Gastroesophageal sphincter (tissue), 4 donors: ENCODE data around the gene KRTAP10-1. TPM values are rescaled to one million over a fixed set of nuclear protein-coding genes. Genes with fewer than 3 reads are reported as not detected.

Source experiments
- ATAC-seq: fragments of 150-250 bp; one replicate; pipeline ENCODE4 v1.9.1; 2016; ENCODE audit warnings: mild to moderate bottlenecking, moderate library complexity
- H3K27ac ChIP-seq, 4 donors: fragments of 200-600 bp; sonication (generic) in 3 of 4; 1 replicate in 3 of 4; 2 replicates in 1 of 4; pipeline ENCODE4 v1.5.1; 2016 to 2019
- H3K27me3 ChIP-seq: fragments of 200-600 bp; sonication (generic); one replicate; pipeline ENCODE4 v1.5.1; 2019
- H3K36me3 ChIP-seq, 2 donors: fragments of 200-600 bp; sonication (generic); one replicate each; pipeline ENCODE4 v1.5.1; 2019; ENCODE audit warnings: control low read depth in 1 of 2
- H3K4me1 ChIP-seq, 3 donors: fragments of 200-600 bp; sonication (generic); 1 replicate in 2 of 3; 2 replicates in 1 of 3; pipeline ENCODE4 v1.5.1; 2016 to 2019; ENCODE audit warnings: control low read depth in 2 of 3
- H3K4me3 ChIP-seq, 2 donors: fragments of 200-600 bp; sonication (generic); one replicate each; pipeline ENCODE4 v1.5.1; 2019; ENCODE audit warnings: mild to moderate bottlenecking in 1 of 2, moderate library complexity in 1 of 2
- H3K9me3 ChIP-seq, 3 donors: fragments of 200-600 bp; sonication (generic); one replicate each; pipeline ENCODE4 v1.5.1; 2017 to 2019; ENCODE audit warnings: control low read depth in 2 of 3
- EP300 ChIP-seq: sonication (generic); formaldehyde crosslinking; IDR thresholded peaks from one replicate; pipeline ENCODE4 v1.6.1; 2017; ENCODE audit warnings: antibody characterized with exemption, mild to moderate bottlenecking
- POLR2A ChIP-seq, 2 donors: fragments of 450-650 bp; IDR thresholded peaks; one replicate each; pipeline ENCODE4 v1.6.1; 2017; ENCODE audit warnings: antibody characterized with exemption in 2 of 2, mild to moderate bottlenecking in 2 of 2, moderate library complexity in 1 of 2
- POLR2AphosphoS5 ChIP-seq: sonication (generic); formaldehyde crosslinking; IDR thresholded peaks from one replicate; pipeline ENCODE4 v1.6.1; 2017; ENCODE audit warnings: antibody characterized with exemption
- WGBS, 2 donors: methylation state at CpG; one replicate each; pipeline ENCODE4 v1.1.5; 2018; ENCODE audit warnings: low coverage in 1 of 2; 5-methylcytosine and 5-hydroxymethylcytosine counted together
- total RNA-seq, 4 donors: library from RNA; depleted of rRNA; stranded (reverse); fragments of >200 nt; gene quantifications; one replicate each; pipeline ENCODE4 v1.1.0, GENCODE V29; 2016
- TF ChIP-seq, protein P1 (sequence below), 4 experiments: fragments of 200-600 bp in 2 of 4; fragments of 450-650 bp in 2 of 4; sonication (generic) in 1 of 4; IDR thresholded peaks; one replicate each; pipeline ENCODE4 v1.5.1; 2017 to 2019; ENCODE audit warnings: antibody characterized with exemption in 4 of 4, mild to moderate bottlenecking in 2 of 4, moderate library complexity in 2 of 4

The KRTAP10-1 gene
- total RNA-seq, 4 donors from 2014 or later = not detected

DNA sequence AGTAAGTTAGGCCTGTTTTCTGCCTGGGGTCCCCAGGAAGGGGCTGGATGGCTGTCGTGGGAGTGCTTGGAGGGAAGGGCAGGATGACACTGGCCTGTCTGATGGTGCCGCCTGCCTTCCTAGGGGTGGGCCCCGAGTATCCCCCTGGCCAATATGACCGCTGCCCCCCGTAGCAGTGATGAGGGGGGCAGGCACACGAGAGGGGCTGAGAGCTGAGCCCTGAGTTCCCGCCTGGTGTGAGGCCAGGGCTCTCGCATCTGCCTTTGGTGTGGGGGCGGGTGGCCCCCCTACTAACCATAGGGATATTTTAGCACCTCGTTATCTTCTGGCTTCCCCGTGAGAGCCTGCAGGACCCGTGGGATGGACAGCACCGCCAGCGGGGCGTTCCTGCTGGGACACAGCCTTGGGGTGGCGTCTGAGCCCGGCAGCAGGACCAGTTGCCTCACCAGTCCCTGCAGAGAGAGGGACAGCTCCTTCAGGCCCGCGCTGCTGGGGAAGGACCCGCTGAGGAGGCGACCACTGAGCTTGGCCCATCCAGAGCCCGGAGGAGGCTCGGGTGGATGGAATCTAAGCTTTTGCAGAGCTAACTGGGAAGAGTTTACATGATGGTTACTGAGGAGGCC, 10.4 kb downstream of the KRTAP10-1 start:
- no peaks in the 10 kb centered on the region for H3K4me1 ChIP-seq
- peaks cover 58% of the 10 kb centered on the region for H3K27me3 ChIP-seq
- no peak for TF ChIP-seq POLR2A (IDR thresholded peaks at IDR 0.05)
- TF ChIP-seq EP300 = no peak
- TF ChIP-seq, protein P1, sequence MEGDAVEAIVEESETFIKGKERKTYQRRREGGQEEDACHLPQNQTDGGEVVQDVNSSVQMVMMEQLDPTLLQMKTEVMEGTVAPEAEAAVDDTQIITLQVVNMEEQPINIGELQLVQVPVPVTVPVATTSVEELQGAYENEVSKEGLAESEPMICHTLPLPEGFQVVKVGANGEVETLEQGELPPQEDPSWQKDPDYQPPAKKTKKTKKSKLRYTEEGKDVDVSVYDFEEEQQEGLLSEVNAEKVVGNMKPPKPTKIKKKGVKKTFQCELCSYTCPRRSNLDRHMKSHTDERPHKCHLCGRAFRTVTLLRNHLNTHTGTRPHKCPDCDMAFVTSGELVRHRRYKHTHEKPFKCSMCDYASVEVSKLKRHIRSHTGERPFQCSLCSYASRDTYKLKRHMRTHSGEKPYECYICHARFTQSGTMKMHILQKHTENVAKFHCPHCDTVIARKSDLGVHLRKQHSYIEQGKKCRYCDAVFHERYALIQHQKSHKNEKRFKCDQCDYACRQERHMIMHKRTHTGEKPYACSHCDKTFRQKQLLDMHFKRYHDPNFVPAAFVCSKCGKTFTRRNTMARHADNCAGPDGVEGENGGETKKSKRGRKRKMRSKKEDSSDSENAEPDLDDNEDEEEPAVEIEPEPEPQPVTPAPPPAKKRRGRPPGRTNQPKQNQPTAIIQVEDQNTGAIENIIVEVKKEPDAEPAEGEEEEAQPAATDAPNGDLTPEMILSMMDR (IDR thresholded peaks at IDR 0.05) = no peak
- TF ChIP-seq POLR2AphosphoS5 = no peak
- no peaks in the 10 kb centered on the region for H3K9me3 ChIP-seq
- H3K4me3 ChIP-seq = no peak overlapping the region
- WGBS, 2 donors = 60% methylated on average over 1 of the region's 23 CpGs; no CpG with 5 or more reads in 1 of the 2 donors
- no peak for ATAC-seq
- no peaks in the 10 kb centered on the region for H3K36me3 ChIP-seq
- no peak overlapping the region for H3K27ac ChIP-seq

GRCh38 chr21:44529011-44529421, 11.0 kb downstream of the KRTAP10-1 start:
- H3K27me3 ChIP-seq = peaks cover 58% of the 10 kb centered on the region
- TF ChIP-seq POLR2AphosphoS5 (no peak), POLR2A (IDR thresholded peaks at IDR 0.05) (no peak), EP300 (no peak)
- TF ChIP-seq, protein P1 (IDR thresholded peaks at IDR 0.05) = no peak
- no peaks in the 10 kb centered on the region for H3K4me1 ChIP-seq
- no peak overlapping the region for H3K4me3 ChIP-seq
- no peak overlapping the region for H3K27ac ChIP-seq
- no peak for ATAC-seq
- no peaks in the 10 kb centered on the region for H3K9me3 ChIP-seq
- H3K36me3 ChIP-seq = no peaks in the 10 kb centered on the region
- WGBS, 2 donors = 95% methylated on average over 7 of the region's 17 CpGs; no CpG with 5 or more reads in 1 of the 2 donors

- no peaks in the 10 kb centered on the region for H3K4me1 ChIP-seq
- no peak overlapping the region for H3K27ac ChIP-seq
- no peaks in the 10 kb centered on the region for H3K9me3 ChIP-seq
- 74% methylated on average over 5 of the region's 10 CpGs; no CpG with 5 or more reads in 1 of the 2 donors for WGBS, 2 donors
- peaks cover 56% of the 10 kb centered on the region for H3K27me3 ChIP-seq
- no peak for ATAC-seq
- no peak overlapping the region for H3K4me3 ChIP-seq
- no peaks in the 10 kb centered on the region for H3K36me3 ChIP-seq
- TF ChIP-seq, protein P1 (IDR thresholded peaks at IDR 0.05) = no peak
- TF ChIP-seq POLR2AphosphoS5 = no peak
- no peak for TF ChIP-seq POLR2A (IDR thresholded peaks at IDR 0.05)
- TF ChIP-seq EP300 = no peak
Measured at GRCh38 chr21:44528634-44528995, 11.4 kb downstream of the KRTAP10-1 start.

DNA sequence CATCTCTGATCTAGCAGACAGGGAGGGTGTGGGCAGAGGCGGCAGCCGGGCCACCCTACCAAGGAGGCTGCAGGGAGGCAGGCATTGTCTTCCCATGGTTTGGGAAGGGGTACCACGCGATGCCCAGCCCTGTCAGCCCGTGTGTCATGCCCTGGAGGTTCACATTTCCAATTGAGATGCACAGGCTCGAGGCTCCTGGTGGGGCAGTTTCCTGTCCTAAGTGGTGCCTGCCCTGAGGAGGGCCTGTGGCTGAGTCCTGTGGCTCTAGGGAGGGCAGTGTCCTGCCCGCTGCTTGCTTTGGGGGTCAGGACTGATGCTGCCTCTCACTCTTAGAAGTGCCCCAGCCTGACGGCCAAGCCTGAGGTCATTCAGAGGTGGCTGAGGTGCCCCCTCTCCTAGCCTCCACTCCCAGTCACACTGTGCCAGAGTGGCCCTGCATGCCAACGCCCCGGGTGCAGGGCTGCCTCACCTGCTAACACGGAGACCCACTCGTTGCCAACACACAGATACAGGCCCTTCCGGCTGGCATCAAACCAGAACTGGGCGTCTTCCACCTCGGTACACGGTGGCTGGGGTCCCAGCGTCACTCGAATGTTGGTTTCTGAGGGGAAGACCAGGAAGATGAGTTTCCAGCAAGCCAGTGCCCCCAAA, 11.9 kb downstream of the KRTAP10-1 start:
- Histone ChIP-seq H3K4me1 (no peaks in the 10 kb centered on the region), H3K36me3 (no peaks in the 10 kb centered on the region), H3K4me3 (no peak overlapping the region), H3K27me3 (peaks cover 51% of the 10 kb centered on the region), H3K9me3 (no peaks in the 10 kb centered on the region), H3K27ac (no peak overlapping the region)
- whole genome bisulfite sequencing, 2 donors = 88% methylated on average over 2 of the region's 18 CpGs; no CpG with 5 or more reads in 1 of the 2 donors
- TF ChIP-seq EP300 = no peak
- no peak for TF ChIP-seq POLR2AphosphoS5
- no peak for ATAC-seq

GRCh38 chr21:44527156-44527982, 12.6 kb downstream of the KRTAP10-1 start:
- Histone ChIP-seq H3K4me1 (no peaks in the 10 kb centered on the region), H3K36me3 (no peaks in the 10 kb centered on the region), H3K4me3 (no peak overlapping the region), H3K27ac (no peak overlapping the region), H3K9me3 (no peaks in the 10 kb centered on the region), H3K27me3 (peaks cover 48% of the 10 kb centered on the region)
- TF ChIP-seq EP300 (no peak), POLR2AphosphoS5 (no peak), POLR2A (IDR thresholded peaks at IDR 0.05) (no peak)
- TF ChIP-seq, protein P1 (IDR thresholded peaks at IDR 0.05) = no peak
- ATAC-seq = no peak
- 85 to 88% methylated on average over 4 to 14 of the region's 37 CpGs for WGBS, 2 donors
